ENCODE measurements around the gene GLIS1.

DNA sequence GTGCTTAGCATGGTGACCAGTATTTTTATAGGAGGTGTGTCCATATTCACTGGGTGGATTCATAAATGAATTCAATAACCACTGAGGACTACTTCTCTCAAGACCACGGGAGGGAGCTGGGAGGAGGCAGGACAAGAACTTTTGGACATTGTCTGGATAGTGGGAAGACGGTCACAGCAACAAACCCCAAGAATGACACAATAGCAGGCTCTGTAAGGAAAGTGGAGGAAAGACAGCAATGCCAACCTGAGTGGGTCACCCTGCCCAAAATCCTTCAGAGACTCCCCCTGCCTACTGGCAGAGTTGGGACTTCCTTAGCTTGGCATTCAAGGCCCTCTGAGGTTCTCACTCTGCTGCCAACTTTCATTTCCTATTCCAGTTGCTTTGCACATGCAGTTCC, 42.0 kb downstream of the GLIS1 start:
- TF ChIP-seq, protein P1, sequence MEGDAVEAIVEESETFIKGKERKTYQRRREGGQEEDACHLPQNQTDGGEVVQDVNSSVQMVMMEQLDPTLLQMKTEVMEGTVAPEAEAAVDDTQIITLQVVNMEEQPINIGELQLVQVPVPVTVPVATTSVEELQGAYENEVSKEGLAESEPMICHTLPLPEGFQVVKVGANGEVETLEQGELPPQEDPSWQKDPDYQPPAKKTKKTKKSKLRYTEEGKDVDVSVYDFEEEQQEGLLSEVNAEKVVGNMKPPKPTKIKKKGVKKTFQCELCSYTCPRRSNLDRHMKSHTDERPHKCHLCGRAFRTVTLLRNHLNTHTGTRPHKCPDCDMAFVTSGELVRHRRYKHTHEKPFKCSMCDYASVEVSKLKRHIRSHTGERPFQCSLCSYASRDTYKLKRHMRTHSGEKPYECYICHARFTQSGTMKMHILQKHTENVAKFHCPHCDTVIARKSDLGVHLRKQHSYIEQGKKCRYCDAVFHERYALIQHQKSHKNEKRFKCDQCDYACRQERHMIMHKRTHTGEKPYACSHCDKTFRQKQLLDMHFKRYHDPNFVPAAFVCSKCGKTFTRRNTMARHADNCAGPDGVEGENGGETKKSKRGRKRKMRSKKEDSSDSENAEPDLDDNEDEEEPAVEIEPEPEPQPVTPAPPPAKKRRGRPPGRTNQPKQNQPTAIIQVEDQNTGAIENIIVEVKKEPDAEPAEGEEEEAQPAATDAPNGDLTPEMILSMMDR (conservative IDR thresholded peaks at IDR 0.05; ENCODE audit: low read depth, low read length) = no peak
- TF ChIP-seq EZH2 (IDR thresholded peaks at IDR 0.05; ENCODE audit: borderline replicate concordance, low read depth, low read length, poor library complexity, severe bottlenecking) = no peak

All from A673 (cell line).